A549 treated with Mapracorat at 1 μM for 4 hours (cell line): Measurements from ENCODE around the gene DNMT1. TPM values are rescaled to one million over a fixed set of nuclear protein-coding genes. Genes with fewer than 3 reads are reported as not detected.

ENCODE experiments used
- total RNA-seq: library from RNA; stranded (reverse); fragments of 200-300 nt; extraction: Qiagen RNA extraction; gene quantifications from 5 replicates; pipeline ENCODE4 v1.2.3, GENCODE V29; 2022

DNMT1 gene
- total RNA-seq, result 52.4 to 68.4 TPM (median 59.6 TPM) in 5 replicates

GRCh38 chr19:10194500-10195198 is at the start of gene DNMT1:
Gene DNMT1, minus strand, starts transcription at chr19:10194953. Its CDS starts 54 bp downstream, at chr19:10194899.

GRCh38 chr19:10230861-10231611 is 36.3 kb upstream of the DNMT1 start, which contains the start of gene S1PR2:
Gene S1PR2, minus strand, starts transcription at chr19:10231331. Its CDS starts 6,426 bp downstream, at chr19:10224905.

GRCh38 chr19:10111405-10111811 is 83.3 kb downstream of the DNMT1 start, which contains the start of gene P2RY11:
Gene P2RY11, plus strand, starts transcription at chr19:10111693. Its CDS starts 29 bp downstream, at chr19:10111722.

GRCh38 chr19:10106100-10106936 is 88.4 kb downstream of the DNMT1 start, which contains the start of gene PPAN:
Gene PPAN, plus strand, starts transcription at chr19:10106362. Its CDS starts 33 bp downstream, at chr19:10106395.

GRCh38 chr19:10085641-10086590 is 108.8 kb downstream of the DNMT1 start, which contains the start of gene SHFL:
Gene SHFL, plus strand, starts transcription at chr19:10086317. Its CDS starts 111 bp downstream, at chr19:10086428.

Other genes starting within 250 kb of the DNMT1 start
- 2.6 to 3.7 TPM (median 3.1 TPM) in 5 replicates for gene COL5A3, start 184.4 kb downstream of the DNMT1 start, total RNA-seq
- 0.21 to 0.65 TPM (median 0.36 TPM) in 5 replicates for gene RDH8, start 181.5 kb downstream of the DNMT1 start, total RNA-seq
- gene SHFL, start 108.6 kb downstream of the DNMT1 start, total RNA-seq, result 6.8 to 8.4 TPM (median 7.3 TPM) in 5 replicates
- 0.15 TPM in 1 of 5 replicates, not detected in the others for gene ANGPTL6, start 92.3 kb downstream of the DNMT1 start, total RNA-seq
- 39.7 to 63.3 TPM (median 52.5 TPM) in 5 replicates for gene PPAN, start 88.6 kb downstream of the DNMT1 start, total RNA-seq
- 4.8 to 12.3 TPM (median 7.9 TPM) in 5 replicates for gene P2RY11, start 83.3 kb downstream of the DNMT1 start, total RNA-seq
- 150 to 182 TPM (median 154 TPM) in 5 replicates for gene EIF3G, start 75.1 kb downstream of the DNMT1 start, total RNA-seq
- 0.75 to 1.1 TPM (median 0.78 TPM) in 5 replicates for gene S1PR2, start 36.4 kb upstream of the DNMT1 start, total RNA-seq
- gene MRPL4, start 57.3 kb upstream of the DNMT1 start, total RNA-seq, result 59.3 to 80.0 TPM (median 72.9 TPM) in 5 replicates
- 3.4 to 5.0 TPM (median 4.4 TPM) in 5 replicates for gene ICAM1, start 76.2 kb upstream of the DNMT1 start, total RNA-seq
- not detected in 5 replicates for gene ICAM4, start 92.0 kb upstream of the DNMT1 start, total RNA-seq
- gene ICAM5, start 95.0 kb upstream of the DNMT1 start, total RNA-seq, result 0.29 to 1.4 TPM (median 1.1 TPM) in 5 replicates
- gene ZGLP1, start 114.9 kb upstream of the DNMT1 start, total RNA-seq, result 1.3 to 2.4 TPM (median 1.9 TPM) in 5 replicates
- 23.7 to 43.6 TPM (median 32.4 TPM) in 5 replicates for gene FDX2, start 121.1 kb upstream of the DNMT1 start, total RNA-seq
- 19.6 to 27.9 TPM (median 27.6 TPM) in 5 replicates for gene RAVER1, start 138.6 kb upstream of the DNMT1 start, total RNA-seq
- gene ICAM3, start 144.7 kb upstream of the DNMT1 start, total RNA-seq, result 5.4 to 10.2 TPM (median 8.5 TPM) in 5 replicates
- gene TYK2, start 185.6 kb upstream of the DNMT1 start, total RNA-seq, result 28.5 to 52.2 TPM (median 42.1 TPM) in 5 replicates
- gene CDC37, start 208.6 kb upstream of the DNMT1 start, total RNA-seq, result 167 to 206 TPM (median 175 TPM) in 5 replicates
- gene PDE4A, start 225.6 kb upstream of the DNMT1 start, total RNA-seq, result 3.5 to 4.7 TPM (median 4.3 TPM) in 5 replicates